Measurements from ENCODE around the gene RBP3. TPM values are rescaled to one million over a fixed set of nuclear protein-coding genes. Genes with fewer than 3 reads are reported as not detected.

Gene RBP3
- total and polyA plus RNA-seq, 2 experiments from 2014 or later = 0.53 to 1.3 TPM

- DNase-seq (ENCODE audit: low spot score) = peak; percentile 53
- H3K27me3 ChIP-seq = no peaks in the 10 kb centered on the region
- H2AFZ ChIP-seq = no peak overlapping the region
- no peak overlapping the region for H3K4me3 ChIP-seq
- H3K27ac ChIP-seq = no peak overlapping the region
- H3K4me1 ChIP-seq (ENCODE audit: insufficient read depth) = no peaks in the 10 kb centered on the region
- TF ChIP-seq EZH2 (IDR thresholded peaks at IDR 0.05; ENCODE audit: borderline replicate concordance) (no peak), CTCF (IDR thresholded peaks at IDR 0.05; ENCODE audit: poor library complexity) (peak; percentile 38), EZH2phosphoT487 (IDR thresholded peaks at IDR 0.05; ENCODE audit: low read depth, severe bottlenecking, unreplicated experiment) (no peak)
- H3K79me2 ChIP-seq = no peaks in the 10 kb centered on the region
- no peak overlapping the region for H3K4me2 ChIP-seq
- 53% methylated on average over 4 of the region's 4 CpGs for WGBS (ENCODE audit: low lambda C conversion rate, missing lambda C conversion rate)
- H3K9me2 ChIP-seq (replicated peaks; ENCODE audit: insufficient read depth) = no peaks in the 10 kb centered on the region
- H3K9me3 ChIP-seq (ENCODE audit: low read depth) = no peaks in the 10 kb centered on the region
- H4K20me1 ChIP-seq (ENCODE audit: insufficient read depth, poor library complexity, severe bottlenecking) = no peaks in the 10 kb centered on the region
- H3K36me3 ChIP-seq (replicated peaks; ENCODE audit: insufficient read depth, low read depth) = no peaks in the 10 kb centered on the region
Measured at GRCh38 chr10:47354165-47354564, 6.0 kb downstream of the RBP3 start.

DNA sequence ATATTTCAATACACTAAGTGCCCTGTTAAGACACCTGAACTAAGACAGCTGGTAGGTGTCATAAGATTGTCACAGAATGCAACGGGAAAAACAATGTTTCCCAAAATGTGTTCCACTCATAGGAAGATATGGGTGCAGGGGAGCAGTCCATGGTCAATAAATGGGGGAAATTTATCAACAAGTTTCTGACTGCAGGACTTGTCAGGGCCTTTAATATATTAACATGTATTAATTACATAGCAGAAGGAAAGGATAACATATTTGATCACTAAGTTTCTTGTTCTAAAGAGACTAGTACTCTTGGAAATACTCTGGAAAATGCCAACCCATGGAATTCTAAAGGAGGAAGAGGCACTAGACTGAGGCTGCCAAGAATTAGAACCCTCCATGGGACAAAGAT, 6.7 kb downstream of the RBP3 start:
- TF ChIP-seq EZH2phosphoT487 (IDR thresholded peaks at IDR 0.05; ENCODE audit: low read depth, severe bottlenecking, unreplicated experiment) (no peak), CTCF (IDR thresholded peaks at IDR 0.05; ENCODE audit: poor library complexity) (no peak), EZH2 (IDR thresholded peaks at IDR 0.05; ENCODE audit: borderline replicate concordance) (no peak)
- Histone ChIP-seq H3K9me2 (replicated peaks; ENCODE audit: insufficient read depth) (no peaks in the 10 kb centered on the region), H3K79me2 (no peaks in the 10 kb centered on the region), H3K9me3 (ENCODE audit: low read depth) (no peaks in the 10 kb centered on the region), H4K20me1 (ENCODE audit: insufficient read depth, poor library complexity, severe bottlenecking) (no peaks in the 10 kb centered on the region), H3K36me3 (replicated peaks; ENCODE audit: insufficient read depth, low read depth) (no peaks in the 10 kb centered on the region), H3K27ac (no peak overlapping the region), H3K4me2 (no peak overlapping the region), H3K4me1 (ENCODE audit: insufficient read depth) (no peaks in the 10 kb centered on the region), H3K27me3 (no peaks in the 10 kb centered on the region), H2AFZ (no peak overlapping the region), H3K4me3 (no peak overlapping the region)
- 91% methylated on average over 1 of the region's 1 CpG for WGBS (ENCODE audit: low lambda C conversion rate, missing lambda C conversion rate)
- DNase-seq (ENCODE audit: low spot score) = no peak

- Histone ChIP-seq H3K27ac (no peak overlapping the region), H3K9me3 (ENCODE audit: low read depth) (no peaks in the 10 kb centered on the region), H4K20me1 (ENCODE audit: insufficient read depth, poor library complexity, severe bottlenecking) (no peaks in the 10 kb centered on the region), H3K4me2 (no peak overlapping the region), H3K79me2 (no peaks in the 10 kb centered on the region), H3K4me1 (ENCODE audit: insufficient read depth) (no peaks in the 10 kb centered on the region), H3K9me2 (replicated peaks; ENCODE audit: insufficient read depth) (no peaks in the 10 kb centered on the region), H3K4me3 (no peak overlapping the region), H3K36me3 (replicated peaks; ENCODE audit: insufficient read depth, low read depth) (no peaks in the 10 kb centered on the region), H2AFZ (no peak overlapping the region), H3K27me3 (no peaks in the 10 kb centered on the region)
- TF ChIP-seq EZH2phosphoT487 (IDR thresholded peaks at IDR 0.05; ENCODE audit: low read depth, severe bottlenecking, unreplicated experiment) (no peak), CTCF (IDR thresholded peaks at IDR 0.05; ENCODE audit: poor library complexity) (no peak), EZH2 (IDR thresholded peaks at IDR 0.05; ENCODE audit: borderline replicate concordance) (no peak)
- no peak for DNase-seq (ENCODE audit: low spot score)
- WGBS (ENCODE audit: low lambda C conversion rate, missing lambda C conversion rate) = 84% methylated on average over 5 of the region's 5 CpGs
Measured at GRCh38 chr10:47356708-47357107, 8.5 kb downstream of the RBP3 start.

DNA sequence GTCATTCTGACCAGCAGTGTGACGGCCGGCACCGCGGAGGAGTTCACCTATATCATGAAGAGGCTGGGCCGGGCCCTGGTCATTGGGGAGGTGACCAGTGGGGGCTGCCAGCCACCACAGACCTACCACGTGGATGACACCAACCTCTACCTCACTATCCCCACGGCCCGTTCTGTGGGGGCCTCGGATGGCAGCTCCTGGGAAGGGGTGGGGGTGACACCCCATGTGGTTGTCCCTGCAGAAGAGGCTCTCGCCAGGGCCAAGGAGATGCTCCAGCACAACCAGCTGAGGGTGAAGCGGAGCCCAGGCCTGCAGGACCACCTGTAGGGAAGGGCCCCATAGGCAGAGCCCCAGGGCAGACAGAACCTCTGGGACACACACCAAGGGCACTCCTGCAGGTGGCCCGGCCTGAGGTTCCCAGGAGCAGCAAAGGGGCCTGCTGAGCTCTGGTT, 9.0 kb downstream of the RBP3 start:
- 95% methylated on average over 12 of the region's 12 CpGs for WGBS (ENCODE audit: low lambda C conversion rate, missing lambda C conversion rate)
- no peaks in the 10 kb centered on the region for H3K9me2 ChIP-seq (replicated peaks; ENCODE audit: insufficient read depth)

More for the DNA sequence above, 9.0 kb downstream of the RBP3 start:
- TF ChIP-seq EZH2 (IDR thresholded peaks at IDR 0.05; ENCODE audit: borderline replicate concordance) (no peak), CTCF (IDR thresholded peaks at IDR 0.05; ENCODE audit: poor library complexity) (no peak), EZH2phosphoT487 (IDR thresholded peaks at IDR 0.05; ENCODE audit: low read depth, severe bottlenecking, unreplicated experiment) (no peak)
- Histone ChIP-seq H3K36me3 (replicated peaks; ENCODE audit: insufficient read depth, low read depth) (no peaks in the 10 kb centered on the region), H3K27me3 (no peaks in the 10 kb centered on the region), H3K9me3 (ENCODE audit: low read depth) (no peaks in the 10 kb centered on the region), H3K4me1 (ENCODE audit: insufficient read depth) (no peaks in the 10 kb centered on the region), H3K27ac (no peak overlapping the region), H3K4me2 (no peak overlapping the region), H4K20me1 (ENCODE audit: insufficient read depth, poor library complexity, severe bottlenecking) (no peaks in the 10 kb centered on the region), H2AFZ (no peak overlapping the region), H3K4me3 (no peak overlapping the region), H3K79me2 (no peaks in the 10 kb centered on the region)
- no peak for DNase-seq (ENCODE audit: low spot score)

Measured in hepatocyte (in vitro differentiated cells).